Measurements from ENCODE around the gene PLA2G4C. TPM values are rescaled to one million over a fixed set of nuclear protein-coding genes. Genes with fewer than 3 reads are reported as not detected.

PLA2G4C gene
- total RNA-seq, 1 experiment from 2014 or later, result 4.5 TPM

DNA sequence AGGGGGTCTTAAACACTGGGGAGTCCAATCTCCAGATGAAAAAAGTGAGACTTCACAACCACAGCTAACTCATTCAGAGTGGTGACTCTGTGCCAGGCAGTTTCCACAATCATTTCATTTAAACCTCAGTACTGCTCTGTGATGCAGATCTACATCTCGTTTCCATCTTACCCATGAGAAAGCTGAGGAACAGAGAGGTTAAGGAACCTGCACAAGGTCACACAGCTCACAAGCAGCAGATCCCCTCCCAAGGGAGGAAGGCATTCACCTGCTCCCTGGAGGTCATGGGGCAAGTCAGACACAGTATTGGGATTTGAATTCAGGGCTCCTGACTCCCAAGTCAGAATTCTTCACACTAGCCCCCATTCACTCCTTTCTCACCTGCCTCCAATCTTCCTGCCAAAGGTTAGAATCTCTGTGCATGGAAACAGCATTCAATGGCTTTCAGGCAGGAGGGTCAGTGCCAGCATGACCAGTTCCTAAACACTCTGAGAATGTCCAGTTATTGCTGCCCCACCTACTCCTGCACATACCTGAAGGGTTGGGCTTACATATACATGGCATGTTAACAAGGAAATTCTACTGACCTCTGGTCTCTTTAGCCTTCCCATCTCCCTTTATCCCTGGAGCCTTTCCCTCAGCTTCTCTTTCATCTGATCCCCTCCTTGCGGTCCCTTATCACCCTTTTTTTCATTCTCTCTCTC is 68.6 kb downstream of the PLA2G4C start (continued):
- no peak for TF ChIP-seq STAT6 (CRISPR knock-in tag; conservative IDR thresholded peaks at IDR 0.05; ENCODE audit: low read depth)
- TF ChIP-seq TEAD4 (CRISPR knock-in tag; IDR thresholded peaks at IDR 0.05), result no peak
- TF ChIP-seq, protein P1, sequence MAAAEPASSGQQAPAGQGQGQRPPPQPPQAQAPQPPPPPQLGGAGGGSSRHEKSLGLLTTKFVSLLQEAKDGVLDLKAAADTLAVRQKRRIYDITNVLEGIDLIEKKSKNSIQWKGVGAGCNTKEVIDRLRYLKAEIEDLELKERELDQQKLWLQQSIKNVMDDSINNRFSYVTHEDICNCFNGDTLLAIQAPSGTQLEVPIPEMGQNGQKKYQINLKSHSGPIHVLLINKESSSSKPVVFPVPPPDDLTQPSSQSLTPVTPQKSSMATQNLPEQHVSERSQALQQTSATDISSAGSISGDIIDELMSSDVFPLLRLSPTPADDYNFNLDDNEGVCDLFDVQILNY (CRISPR knock-in tag; IDR thresholded peaks at IDR 0.05), result no peak
- no peak for TF ChIP-seq E2F1 (CRISPR knock-in tag; IDR thresholded peaks at IDR 0.05)
- no peak for TF ChIP-seq ZNF423 (CRISPR knock-in tag; IDR thresholded peaks at IDR 0.05)
- no peak for TF ChIP-seq ZNF671 (CRISPR knock-in tag; IDR thresholded peaks at IDR 0.05)
- TF ChIP-seq ETV6 (CRISPR knock-in tag; IDR thresholded peaks at IDR 0.05), result no peak

DNA sequence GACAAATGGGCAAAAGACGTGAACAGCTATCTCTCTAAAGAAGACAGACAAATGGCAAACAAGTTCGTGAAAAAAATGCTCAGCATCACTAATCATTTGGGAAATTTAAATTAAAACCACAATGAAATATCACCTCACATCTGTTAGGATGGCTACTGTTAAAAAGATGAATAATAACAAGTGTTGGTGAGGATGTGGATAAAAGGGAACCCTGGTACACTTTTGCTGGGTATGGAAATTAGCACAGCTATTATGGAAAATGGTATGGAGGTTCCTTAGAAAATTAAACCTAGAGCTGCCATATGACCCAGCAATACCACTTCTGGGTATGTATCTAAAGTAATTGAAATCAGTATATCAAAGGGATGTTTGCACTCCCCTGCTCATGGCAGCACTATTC is 73.9 kb downstream of the PLA2G4C start:
- peaks cover 6% of the 10 kb centered on the region for H3K4me1 Mint-ChIP-seq
- H3K27me3 Mint-ChIP-seq (ENCODE audit: low read depth), result peaks cover 23% of the 10 kb centered on the region
- peaks cover 9% of the 10 kb centered on the region for H3K36me3 Mint-ChIP-seq
- no peak overlapping the region for H3K4me3 Mint-ChIP-seq
- H3K27ac Mint-ChIP-seq, result no peak overlapping the region
- no peak for ATAC-seq
- ChIA-PET CTCF (no interaction called here), POLR2A (no interaction called here)
- H3K9me3 Mint-ChIP-seq, result peaks cover 19% of the 10 kb centered on the region
- no peak for TF ChIP-seq ATF1 (CRISPR knock-in tag; IDR thresholded peaks at IDR 0.05)
- no peak for TF ChIP-seq HMGA2 (CRISPR knock-in tag; IDR thresholded peaks at IDR 0.05)
- TF ChIP-seq ZNF423 (CRISPR knock-in tag; IDR thresholded peaks at IDR 0.05), result no peak
- TF ChIP-seq, protein P2, sequence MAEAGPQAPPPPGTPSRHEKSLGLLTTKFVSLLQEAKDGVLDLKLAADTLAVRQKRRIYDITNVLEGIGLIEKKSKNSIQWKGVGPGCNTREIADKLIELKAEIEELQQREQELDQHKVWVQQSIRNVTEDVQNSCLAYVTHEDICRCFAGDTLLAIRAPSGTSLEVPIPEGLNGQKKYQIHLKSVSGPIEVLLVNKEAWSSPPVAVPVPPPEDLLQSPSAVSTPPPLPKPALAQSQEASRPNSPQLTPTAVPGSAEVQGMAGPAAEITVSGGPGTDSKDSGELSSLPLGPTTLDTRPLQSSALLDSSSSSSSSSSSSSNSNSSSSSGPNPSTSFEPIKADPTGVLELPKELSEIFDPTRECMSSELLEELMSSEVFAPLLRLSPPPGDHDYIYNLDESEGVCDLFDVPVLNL (CRISPR knock-in tag; IDR thresholded peaks at IDR 0.05; ENCODE audit: borderline replicate concordance, low read depth), result no peak
- TF ChIP-seq ARID4B (CRISPR knock-in tag; IDR thresholded peaks at IDR 0.05; ENCODE audit: borderline replicate concordance), result no peak
- no peak for DNase-seq (ENCODE audit: low spot score)

- DNase-seq (ENCODE audit: low spot score) (no peak), ATAC-seq (no peak)
- CTCF ChIA-PET, result interaction anchor here (0.6 to 1.2 kb wide), 2 partner anchors 68 to 84 kb away, joined by 3 to 4 read pairs; no protein-coding TSS in a partner anchor
- Mint-ChIP-seq H3K27ac (no peak overlapping the region), H3K27me3 (ENCODE audit: low read depth) (peaks cover 6% of the 10 kb centered on the region; the same call in 1 of the 2 replicates), H3K36me3 (peaks cover 9% of the 10 kb centered on the region), H3K4me1 (peaks cover 6% of the 10 kb centered on the region), H3K4me3 (no peak overlapping the region), H3K9me3 (peaks cover 20% of the 10 kb centered on the region)
- POLR2A ChIA-PET, result no interaction called here
- TF ChIP-seq SMAD4 (CRISPR knock-in tag; IDR thresholded peaks at IDR 0.05) (no peak), JAZF1 (CRISPR knock-in tag; IDR thresholded peaks at IDR 0.05) (no peak), OVOL2 (CRISPR knock-in tag; IDR thresholded peaks at IDR 0.05; ENCODE audit: borderline replicate concordance) (no peak), ZNF317 (CRISPR knock-in tag; IDR thresholded peaks at IDR 0.05; ENCODE audit: borderline replicate concordance, low read depth) (no peak), ZNF138 (CRISPR knock-in tag; conservative IDR thresholded peaks at IDR 0.05) (no peak), PRRX2 (CRISPR knock-in tag; IDR thresholded peaks at IDR 0.05) (no peak), ZBTB21 (CRISPR knock-in tag; IDR thresholded peaks at IDR 0.05; ENCODE audit: borderline replicate concordance) (no peak), GRHL2 (CRISPR knock-in tag; IDR thresholded peaks at IDR 0.05; ENCODE audit: insufficient replicate concordance, severe bottlenecking) (no peak), TEAD4 (CRISPR knock-in tag; IDR thresholded peaks at IDR 0.05) (no peak), CREM (CRISPR knock-in tag; IDR thresholded peaks at IDR 0.05) (no peak), ZNF121 (CRISPR knock-in tag; IDR thresholded peaks at IDR 0.05) (no peak), ZNF416 (CRISPR knock-in tag; IDR thresholded peaks at IDR 0.05) (no peak), MXD4 (CRISPR knock-in tag; IDR thresholded peaks at IDR 0.05; ENCODE audit: borderline replicate concordance) (no peak)
- TF ChIP-seq, protein P3, sequence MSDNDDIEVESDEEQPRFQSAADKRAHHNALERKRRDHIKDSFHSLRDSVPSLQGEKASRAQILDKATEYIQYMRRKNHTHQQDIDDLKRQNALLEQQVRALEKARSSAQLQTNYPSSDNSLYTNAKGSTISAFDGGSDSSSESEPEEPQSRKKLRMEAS (CRISPR knock-in tag; IDR thresholded peaks at IDR 0.05), result no peak
Measured at GRCh38 chr19:48033604-48034003, 77.0 kb downstream of the PLA2G4C start.

All from WTC11 (cell line).